Aorta (tissue), 5 donors: ENCODE measurements around the gene SPINT1. TPM values are rescaled to one million over a fixed set of nuclear protein-coding genes. Genes with fewer than 3 reads are reported as not detected.
"Not testable (repeated sequence)": the region's sequence is repeated elsewhere in the genome, so short reads cannot be mapped to it uniquely, and the experiment has no call there.

Experiments
- ATAC-seq: fragments of 200-7000 bp; cut with Tn5 transposase; one replicate; pipeline ENCODE4 v1.9.1; 2022; ENCODE audit warnings: moderate library complexity; ENCODE audit not compliant: low FRiP score
- DNase-seq, 2 donors: peaks; one replicate each; pipeline ENCODE4 v3.0.0-alpha.2; 2020
- H3K27ac ChIP-seq, 2 donors: one replicate each; pipeline ENCODE4 v1.5.1; 2013; ENCODE audit warnings: low read length in 2 of 2, mild to moderate bottlenecking in 2 of 2, moderate library complexity in 2 of 2, control low read depth in 1 of 2, inconsistent platforms in 1 of 2, low read depth in 1 of 2
- H3K27me3 ChIP-seq, 2 donors: one replicate each; pipeline ENCODE4 v1.6.1; 2013; ENCODE audit warnings: control low read depth in 1 of 2, low read length in 1 of 2, mild to moderate bottlenecking in 1 of 2, moderate library complexity in 1 of 2; ENCODE audit not compliant: insufficient read depth in 2 of 2, control insufficient read depth in 1 of 2
- H3K36me3 ChIP-seq, 2 donors: one replicate each; pipeline ENCODE4 v1.6.1; 2013; ENCODE audit warnings: control low read depth in 1 of 2, low read length in 1 of 2, mild to moderate bottlenecking in 1 of 2; ENCODE audit not compliant: insufficient read depth in 2 of 2, control insufficient read depth in 1 of 2
- H3K4me1 ChIP-seq, 2 donors: one replicate each; pipeline ENCODE4 v1.6.1; 2013; ENCODE audit warnings: low read length in 2 of 2, control low read depth in 1 of 2, mild to moderate bottlenecking in 1 of 2, moderate library complexity in 1 of 2; ENCODE audit not compliant: insufficient read depth in 2 of 2, control insufficient read depth in 1 of 2
- H3K4me3 ChIP-seq, 2 donors: one replicate each; pipeline ENCODE4 v1.5.1; 2013; ENCODE audit warnings: low read length in 2 of 2, control low read depth in 1 of 2, mild to moderate bottlenecking in 1 of 2
- H3K9me3 ChIP-seq: one replicate; pipeline ENCODE4 v1.6.1; 2013; ENCODE audit warnings: mild to moderate bottlenecking, low read length; ENCODE audit not compliant: control insufficient read depth
- WGBS, 2 donors: extraction: QIAGEN DNeasy Blood & Tissue Kit; methylation state at CpG; one replicate each; pipeline ENCODE4 v1.1.7; 2013; 5-methylcytosine and 5-hydroxymethylcytosine counted together
- intact Hi-C, 2 donors: fragments of 100-400 bp; cut with DNase I; formaldehyde crosslinking; loops; one replicate each; pipeline versions ENCODE4 v1.14.2 to v1.15.0; 2022
- polyA plus RNA-seq, 2 donors: library from polyadenylated mRNA; stranded (reverse); fragments of 200-250 nt; gene quantifications; one replicate each; pipeline ENCODE4 v1.2.3, GENCODE V29; 2013
- total RNA-seq, 2 donors: library from RNA; stranded (reverse); fragmentation: NEBNext Ultra II Directional; extraction: Animal tissue kit (Norgen Biotek cat#: 25700); gene quantifications; one replicate each; pipeline ENCODE4 v1.2.1, GENCODE V29; 2021
- donor health status: healthy with polysubstance abuse.
- donor health status: Bipolar disorder and iron deficiency.
- donor health status: DM: no; HTN: no; CAD: no.
- donor health status: DM: no; HTN: no; CAD: no.
- donor health status: DM: yes; HTN: yes; CAD: no.

Gene SPINT1
- total and polyA plus RNA-seq, 4 donors: 1.9 to 15.5 (median 3.1) TPM

GRCh38 chr15:40853241-40853890 is 9.5 kb downstream of the SPINT1 start:
- intact Hi-C loops: loop anchor here (10.0 kb wide), 1 partner anchor 331 kb away; no protein-coding TSS in a partner anchor
- H3K9me3 ChIP-seq: no peaks in the 10 kb centered on the region
- H3K4me1 ChIP-seq: no peaks in the 10 kb centered on the region
- H3K27me3 ChIP-seq: no peaks in the 10 kb centered on the region
- ATAC-seq (no peak), DNase-seq (peak; percentile 31 to 55)
- no peaks in the 10 kb centered on the region for H3K36me3 ChIP-seq
- H3K4me3 ChIP-seq: no peak overlapping the region
- 90 to 91% methylated on average over 16 of the region's 16 CpGs for WGBS, 2 donors
- H3K27ac ChIP-seq: no peak overlapping the region

- Histone ChIP-seq H3K36me3 (no peaks in the 10 kb centered on the region), H3K4me3 (no peak overlapping the region), H3K27me3 (no peaks in the 10 kb centered on the region), H3K9me3 (no peaks in the 10 kb centered on the region), H3K4me1 (no peaks in the 10 kb centered on the region), H3K27ac (no peak overlapping the region)
- WGBS, 2 donors: 67 to 69% methylated on average over 10 of the region's 10 CpGs
- intact Hi-C loops: loop anchor here (10.0 kb wide), 1 partner anchor 331 kb away; no protein-coding TSS in a partner anchor
- peak; percentile 33 to 62 for DNase-seq
- ATAC-seq: no peak
Measured at GRCh38 chr15:40854161-40854560, 10.3 kb downstream of the SPINT1 start.

GRCh38 chr15:40855706-40856234 is 11.9 kb downstream of the SPINT1 start:
- ATAC-seq (no peak), DNase-seq (peak; percentile 27 to 46)
- Histone ChIP-seq H3K36me3 (no peaks in the 10 kb centered on the region), H3K9me3 (no peaks in the 10 kb centered on the region), H3K27ac (no peak overlapping the region), H3K4me1 (no peaks in the 10 kb centered on the region), H3K4me3 (no peak overlapping the region), H3K27me3 (no peaks in the 10 kb centered on the region)
- 86 to 87% methylated on average over 13 of the region's 13 CpGs for WGBS, 2 donors
- intact Hi-C loops: loop anchor here (2.0 to 10.0 kb wide), 2 partner anchors 37 to 329 kb away; no protein-coding TSS in a partner anchor

- intact Hi-C loops: loop anchor here (2.0 to 10.0 kb wide), 2 partner anchors 36 to 328 kb away; no protein-coding TSS in a partner anchor
- no peaks in the 10 kb centered on the region for H3K9me3 ChIP-seq
- no peaks in the 10 kb centered on the region for H3K4me1 ChIP-seq
- DNase-seq (peak; percentile 26 to 59), ATAC-seq (no peak)
- no peak overlapping the region for H3K4me3 ChIP-seq
- H3K27me3 ChIP-seq: no peaks in the 10 kb centered on the region
- no peak overlapping the region for H3K27ac ChIP-seq
- 73 to 80% methylated on average over 8 of the region's 8 CpGs for WGBS, 2 donors
- no peaks in the 10 kb centered on the region for H3K36me3 ChIP-seq
Measured at GRCh38 chr15:40856746-40857145, 12.9 kb downstream of the SPINT1 start.

- peak; percentile 84 for ATAC-seq
- H3K4me1 ChIP-seq: no peaks in the 10 kb centered on the region
- H3K9me3 ChIP-seq: no peaks in the 10 kb centered on the region
- H3K4me3 ChIP-seq: no peak overlapping the region
- DNase-seq: peak; percentile 80 to 91
- H3K27ac ChIP-seq: no peak overlapping the region
- intact Hi-C loops: loop anchor here (2.0 to 10.0 kb wide), 2 partner anchors 35 to 327 kb away; no protein-coding TSS in a partner anchor
- 17 to 19% methylated on average over 15 of the region's 15 CpGs for WGBS, 2 donors
- H3K27me3 ChIP-seq: no peaks in the 10 kb centered on the region
- H3K36me3 ChIP-seq: no peaks in the 10 kb centered on the region
Measured at GRCh38 chr15:40857601-40858341, 13.9 kb downstream of the SPINT1 start.

GRCh38 chr15:40858706-40859105 is 14.9 kb downstream of the SPINT1 start:
- no peak for ATAC-seq
- intact Hi-C loops: loop anchor here (2.0 to 10.0 kb wide), 2 partner anchors 34 to 326 kb away; no protein-coding TSS in a partner anchor
- 67 to 72% methylated on average over 10 of the region's 10 CpGs for WGBS, 2 donors
- no peaks in the 10 kb centered on the region for H3K27me3 ChIP-seq
- no peaks in the 10 kb centered on the region for H3K4me1 ChIP-seq
- H3K27ac ChIP-seq: no peak overlapping the region
- H3K4me3 ChIP-seq: no peak overlapping the region
- peak; percentile 15 to 55 for DNase-seq
- H3K36me3 ChIP-seq: no peaks in the 10 kb centered on the region
- H3K9me3 ChIP-seq: no peaks in the 10 kb centered on the region

- intact Hi-C loops: loop anchor here (2.0 to 10.0 kb wide), 2 partner anchors 33 to 325 kb away; no protein-coding TSS in a partner anchor
- H3K4me3 ChIP-seq: no peak overlapping the region
- ATAC-seq (peak; percentile 62), DNase-seq (peak; percentile 78 to 89)
- no peaks in the 10 kb centered on the region for H3K9me3 ChIP-seq
- no peaks in the 10 kb centered on the region for H3K36me3 ChIP-seq
- no peaks in the 10 kb centered on the region for H3K27me3 ChIP-seq
- no peaks in the 10 kb centered on the region for H3K4me1 ChIP-seq
- WGBS, 2 donors: 44% methylated on average over 18 of the region's 18 CpGs
- H3K27ac ChIP-seq: no peak overlapping the region
Measured at GRCh38 chr15:40859206-40859851, 15.5 kb downstream of the SPINT1 start.

GRCh38 chr15:40861147-40861546 is 17.3 kb downstream of the SPINT1 start:
- H3K4me1 ChIP-seq, ATAC-seq, H3K9me3 ChIP-seq, H3K36me3 ChIP-seq, H3K4me3 ChIP-seq, H3K27me3 ChIP-seq, intact Hi-C loops, H3K27ac ChIP-seq: not testable (repeated sequence)
- 70 to 74% methylated on average over 4 of the region's 4 CpGs for WGBS, 2 donors
- DNase-seq: peak in 1 of 2 donors; percentile 10
